Peyer's patch (tissue), 4 donors: ENCODE results near the gene INHBB. TPM values are rescaled to one million over a fixed set of nuclear protein-coding genes. Genes with fewer than 3 reads are reported as not detected.

Source experiments
- DNase-seq, 3 donors: peaks; one replicate each; pipeline ENCODE4 v3.0.0-alpha.2; 2017 to 2019
- H3K27ac ChIP-seq, 4 donors: fragments of 200-600 bp; sonication (generic); one replicate each; pipeline ENCODE4 v1.5.1; 2016 to 2019
- H3K27me3 ChIP-seq, 2 donors: fragments of 200-600 bp; sonication (generic); one replicate each; pipeline ENCODE4 v1.5.1; 2019
- H3K36me3 ChIP-seq, 3 donors: fragments of 200-600 bp; sonication (generic); one replicate each; pipeline ENCODE4 v1.5.1; 2016 to 2019
- H3K4me1 ChIP-seq, 4 donors: fragments of 200-600 bp; sonication (generic); one replicate each; pipeline ENCODE4 v1.5.1; 2016 to 2019
- H3K4me3 ChIP-seq, 4 donors: fragments of 200-600 bp; sonication (generic); 1 replicate in 3 of 4; 2 replicates in 1 of 4; pipeline ENCODE4 v1.5.1; 2016 to 2019; ENCODE audit warnings: mild to moderate bottlenecking in 1 of 4
- H3K9me3 ChIP-seq, 4 donors: fragments of 200-600 bp; sonication (generic); one replicate each; pipeline ENCODE4 v1.5.1; 2016 to 2019; ENCODE audit warnings: mild to moderate bottlenecking in 1 of 4
- CTCF ChIP-seq, 6 experiments: fragments of 450-650 bp in 4 of 6; fragments of 200-600 bp in 2 of 6; sonication (generic) in 1 of 6; IDR thresholded peaks; one replicate each; pipeline ENCODE4 v1.5.1; 2017 to 2019; ENCODE audit warnings: antibody characterized with exemption in 6 of 6, mild to moderate bottlenecking in 3 of 6, moderate library complexity in 1 of 6
- POLR2A ChIP-seq, 2 donors: fragments of 450-650 bp; IDR thresholded peaks; one replicate each; pipeline ENCODE4 v1.5.1; 2017; ENCODE audit warnings: antibody characterized with exemption in 2 of 2, mild to moderate bottlenecking in 2 of 2, moderate library complexity in 2 of 2
- total RNA-seq, 4 donors: library from RNA; depleted of rRNA; stranded (reverse); fragments of >200 nt; gene quantifications; one replicate each; pipeline ENCODE4 v1.1.0, GENCODE V29; 2016

INHBB gene
- total RNA-seq, 4 donors from 2014 or later = 0.70 to 1.1 (median 0.95) TPM; not detected in 1

- Histone ChIP-seq H3K36me3 (no peaks in the 10 kb centered on the region), H3K4me1 (peaks cover 0 to under 1% (median 0%) of the 10 kb centered on the region in 4 donors), H3K9me3 (no peaks in the 10 kb centered on the region), H3K27me3 (peaks cover 0 to 8% of the 10 kb centered on the region in 2 donors), H3K4me3 (no peak overlapping the region), H3K27ac (no peak overlapping the region)
- DNase-seq = no peak
- no peak for TF ChIP-seq POLR2A (IDR thresholded peaks at IDR 0.05)
- no peak for TF ChIP-seq CTCF (IDR thresholded peaks at IDR 0.05)
Observed at GRCh38 chr2:120338015-120338414, 7.9 kb upstream of the INHBB start.

DNA sequence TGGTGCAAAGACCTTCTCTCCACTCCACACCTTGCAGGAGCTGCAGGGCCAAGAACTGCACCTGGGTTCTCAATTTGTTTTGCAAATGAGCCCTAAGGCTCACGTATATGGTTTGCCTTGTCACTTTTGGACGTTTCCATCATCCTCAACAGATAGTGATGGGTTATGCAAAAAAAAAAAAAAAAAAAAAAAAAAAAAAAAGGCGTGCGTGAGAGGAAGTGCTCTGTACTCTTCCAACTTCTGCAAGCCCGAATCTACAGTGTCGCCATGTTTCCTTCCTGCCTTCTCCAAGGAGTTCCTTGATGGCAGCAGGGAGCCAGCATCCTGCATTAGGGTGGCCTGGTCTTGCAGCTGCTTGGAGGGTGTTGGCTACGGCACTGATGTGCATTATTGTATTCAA is 4.0 kb upstream of the INHBB start:
- Histone ChIP-seq H3K9me3 (no peaks in the 10 kb centered on the region), H3K27me3 (peaks cover 0 to 41% of the 10 kb centered on the region in 2 donors), H3K4me3 (no peak overlapping the region), H3K4me1 (peaks cover 0 to 33% (median 15%) of the 10 kb centered on the region in 4 donors), H3K36me3 (no peaks in the 10 kb centered on the region), H3K27ac (no peak overlapping the region)
- TF ChIP-seq POLR2A (IDR thresholded peaks at IDR 0.05) = no peak
- no peak for TF ChIP-seq CTCF (IDR thresholded peaks at IDR 0.05)
- DNase-seq = no peak

GRCh38 chr2:120342446-120342845 is 3.5 kb upstream of the INHBB start:
- TF ChIP-seq POLR2A (IDR thresholded peaks at IDR 0.05) (no peak), CTCF (IDR thresholded peaks at IDR 0.05) (no peak)
- peaks cover 0 to 45% of the 10 kb centered on the region in 2 donors for H3K27me3 ChIP-seq

DNA sequence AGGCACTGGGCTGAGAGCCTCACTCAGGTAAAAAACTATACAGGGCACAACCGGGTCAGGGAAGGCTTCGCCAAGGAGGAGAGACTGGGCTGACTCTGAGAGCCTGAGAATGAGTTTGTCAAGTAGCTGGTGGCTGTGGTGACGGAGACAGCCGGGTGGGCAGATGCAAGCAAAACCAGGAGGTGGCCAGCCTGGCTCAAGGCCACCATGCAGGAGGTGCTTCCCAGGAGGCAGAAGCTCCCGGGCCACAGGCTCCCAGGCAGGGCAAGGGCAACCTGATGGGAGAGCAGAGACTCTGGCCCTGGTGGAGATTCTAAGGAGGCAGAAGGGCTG is 2.9 kb upstream of the INHBB start:
- TF ChIP-seq POLR2A (IDR thresholded peaks at IDR 0.05) (no peak), CTCF (IDR thresholded peaks at IDR 0.05) (no peak)
- peaks cover 0 to 42% (median 15%) of the 10 kb centered on the region in 4 donors for H3K4me1 ChIP-seq
- peak overlapping the region in 3 of 4 donors; percentile 4 to 51 (median 20) for H3K4me3 ChIP-seq
- no peak overlapping the region for H3K27ac ChIP-seq
- H3K36me3 ChIP-seq = no peaks in the 10 kb centered on the region
- no peak for DNase-seq
- H3K9me3 ChIP-seq = no peaks in the 10 kb centered on the region
- H3K27me3 ChIP-seq = peaks cover 0 to 51% of the 10 kb centered on the region in 2 donors

More at GRCh38 chr2:120342446-120342845, 3.5 kb upstream of the INHBB start:
- Histone ChIP-seq H3K27ac (no peak overlapping the region), H3K36me3 (no peaks in the 10 kb centered on the region), H3K4me1 (peaks cover 0 to 38% (median 15%) of the 10 kb centered on the region in 4 donors), H3K4me3 (no peak overlapping the region), H3K9me3 (no peaks in the 10 kb centered on the region)
- no peak for DNase-seq

DNA sequence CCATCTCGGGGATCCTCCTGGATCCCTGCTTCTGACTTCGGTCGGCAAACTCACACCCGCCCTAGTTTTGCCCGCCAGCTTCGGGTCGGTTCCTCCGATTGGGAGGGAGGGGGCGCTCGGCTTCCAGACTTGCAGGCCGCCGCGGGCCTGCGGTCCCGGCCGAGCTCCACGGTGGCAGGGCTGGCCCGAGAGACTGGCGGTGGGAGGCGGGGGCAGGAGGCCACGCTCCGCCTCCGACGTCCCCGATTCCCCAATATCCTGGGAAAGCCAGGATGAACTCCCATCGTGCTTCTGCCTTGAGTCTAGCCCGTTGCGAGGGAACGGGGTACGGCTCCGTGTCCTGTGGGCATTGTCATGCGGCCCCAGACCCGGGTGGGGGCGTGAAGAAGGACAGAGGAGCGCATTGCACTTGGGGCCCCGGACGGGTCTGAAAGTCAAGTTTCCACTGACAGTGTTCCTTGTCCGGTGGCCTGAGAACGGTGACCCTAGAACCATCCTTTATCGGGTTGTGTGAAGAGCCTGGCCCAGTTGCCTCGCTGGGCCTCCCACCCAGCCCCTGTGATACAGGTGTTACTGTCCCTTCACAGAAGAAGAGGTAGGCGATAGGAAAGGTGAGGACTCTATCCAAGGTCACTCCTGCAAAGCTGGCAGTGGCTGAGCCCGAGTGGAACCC is 2.4 kb upstream of the INHBB start:
- TF ChIP-seq POLR2A (IDR thresholded peaks at IDR 0.05) (no peak), CTCF (IDR thresholded peaks at IDR 0.05) (peak in 5 of 6 experiments; percentile 33 to 65 (median 58))
- Histone ChIP-seq H3K36me3 (no peaks in the 10 kb centered on the region), H3K27ac (no peak overlapping the region), H3K4me3 (peak overlapping the region in 3 of 4 donors; percentile 4 to 51 (median 20)), H3K27me3 (peaks cover 0 to 51% of the 10 kb centered on the region in 2 donors), H3K4me1 (peaks cover 0 to 42% (median 15%) of the 10 kb centered on the region in 4 donors), H3K9me3 (no peaks in the 10 kb centered on the region)
- peak; percentile 47 to 78 (median 76) for DNase-seq
